Endodermal cell (in vitro differentiated cells): ENCODE results near the gene EDEM1. TPM values are rescaled to one million over a fixed set of nuclear protein-coding genes. Genes with fewer than 3 reads are reported as not detected.

Experiments used
- DNase-seq: peaks from one replicate; pipeline ENCODE4 v3.0.0-alpha.2; 2017
- H3K27ac ChIP-seq: 2 replicates; pipeline ENCODE4 v1.5.1; 2013; ENCODE audit warnings: mild to moderate bottlenecking, low read depth, low read length, moderate library complexity
- H3K27me3 ChIP-seq: 2 replicates; pipeline ENCODE4 v1.6.1; 2013; ENCODE audit warnings: mild to moderate bottlenecking, low read length, moderate library complexity; ENCODE audit not compliant: insufficient read depth, control insufficient read depth, poor library complexity, severe bottlenecking
- H3K36me3 ChIP-seq: 2 replicates; pipeline ENCODE4 v1.7.0; 2013; ENCODE audit warnings: mild to moderate bottlenecking, low read length, moderate library complexity; ENCODE audit not compliant: control insufficient read depth, insufficient read depth
- H3K4me1 ChIP-seq: one replicate; pipeline ENCODE4 v1.7.0; 2013; ENCODE audit warnings: low read length; ENCODE audit not compliant: control insufficient read depth, insufficient read depth
- H3K4me3 ChIP-seq: 2 replicates; pipeline ENCODE4 v1.5.1; 2013; ENCODE audit warnings: mild to moderate bottlenecking, low read length, moderate library complexity
- H3K9ac ChIP-seq: 2 replicates; pipeline ENCODE4 v1.6.1; 2013; ENCODE audit warnings: mild to moderate bottlenecking, low read length, moderate library complexity; ENCODE audit not compliant: poor library complexity, severe bottlenecking; ENCODE audit errors: extremely low read depth
- H3K9me3 ChIP-seq: 2 replicates; pipeline ENCODE4 v1.6.1; 2013; ENCODE audit warnings: mild to moderate bottlenecking, low read length, moderate library complexity; ENCODE audit not compliant: control insufficient read depth
- H3K27ac Mint-ChIP-seq: 2 replicates; pipeline ENCODE4 v1.8.0; 2020; ENCODE audit warnings: mixed read lengths
- H3K27me3 Mint-ChIP-seq: 2 replicates; pipeline ENCODE4 v1.8.0; 2021; ENCODE audit warnings: mild to moderate bottlenecking, mixed read lengths; ENCODE audit not compliant: insufficient read depth
- H3K36me3 Mint-ChIP-seq: 2 replicates; pipeline ENCODE4 v1.8.0; 2020; ENCODE audit warnings: low read depth, mixed read lengths
- H3K4me1 Mint-ChIP-seq: 2 replicates; pipeline ENCODE4 v1.8.0; 2020; ENCODE audit warnings: mixed read lengths
- H3K4me3 Mint-ChIP-seq: 2 replicates; pipeline ENCODE4 v1.8.0; 2020; ENCODE audit warnings: mild to moderate bottlenecking, moderate library complexity, mixed read lengths
- H3K9me3 Mint-ChIP-seq: 2 replicates; pipeline ENCODE4 v1.8.0; 2020; ENCODE audit warnings: mild to moderate bottlenecking, mixed read lengths
- CTCF ChIP-seq: fragments of 200-600 bp; sonication (generic); conservative IDR thresholded peaks from 2 replicates; pipeline ENCODE4 v1.5.0; 2021; ENCODE audit warnings: antibody characterized with exemption, mild to moderate bottlenecking
- WGBS, 2 experiments: methylation state at CpG; one replicate each; pipeline versions ENCODE4 v1.1.5 to v1.1.7; 2013; ENCODE audit warnings: missing lambda C conversion rate in 2 of 2, mixed read lengths in 1 of 2; ENCODE audit not compliant: insufficient coverage in 1 of 2, insufficient read length in 1 of 2; 5-methylcytosine and 5-hydroxymethylcytosine counted together
- total RNA-seq, 2 donors: library from RNA; stranded (reverse); fragmentation: NEBNext Ultra II Directional in 1 of 2; extraction: Animal tissue kit (Norgen Biotek cat#: 25700) in 1 of 2; gene quantifications; 2 replicates in 1 of 2; 3 replicates in 1 of 2; pipeline ENCODE4 v1.2.1, GENCODE V29; 2021

The EDEM1 gene
- total RNA-seq, 2 donors from 2014 or later, result 24.5 to 28.1 TPM

GRCh38 chr3:5149306-5149880 lies 38.1 kb upstream of the EDEM1 start:
- Mint-ChIP-seq H3K36me3 (peaks cover 41% of the 10 kb centered on the region), H3K27me3 (no peaks in the 10 kb centered on the region), H3K4me1 (no peaks in the 10 kb centered on the region), H3K27ac (no peak overlapping the region), H3K4me3 (no peak overlapping the region), H3K9me3 (peaks cover 33% of the 10 kb centered on the region)
- TF ChIP-seq CTCF, result no peak
- DNase-seq, result no peak
- 95 to 96% methylated on average over 5 to 7 of the region's 7 CpGs for WGBS, 2 experiments
- no peak overlapping the region for H3K4me3 ChIP-seq
- no peak overlapping the region for H3K9ac ChIP-seq
- no peaks in the 10 kb centered on the region for H3K27me3 ChIP-seq
- H3K4me1 ChIP-seq, result no peaks in the 10 kb centered on the region
- H3K9me3 ChIP-seq, result peaks cover 31% of the 10 kb centered on the region
- H3K27ac ChIP-seq, result no peak overlapping the region
- H3K36me3 ChIP-seq, result peaks cover 38% of the 10 kb centered on the region

DNA sequence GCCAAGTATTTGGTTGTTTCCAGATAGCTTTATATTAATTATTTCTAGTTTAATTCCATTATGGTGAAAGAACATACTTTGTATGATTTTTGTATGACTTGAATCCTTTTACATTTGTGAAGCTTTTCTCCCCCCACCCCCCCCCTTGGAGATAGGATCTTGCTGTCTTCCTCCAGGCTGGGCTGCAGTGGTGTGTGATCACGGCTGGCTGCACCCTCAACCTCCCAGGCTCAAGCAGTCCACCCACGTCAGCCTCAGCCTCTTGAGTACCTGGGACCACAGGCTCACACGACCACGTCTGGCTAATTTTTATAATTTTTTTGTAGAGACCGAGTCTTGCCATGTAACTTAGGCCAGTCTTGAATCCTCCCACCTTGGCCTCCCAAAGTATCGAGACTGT lies 35.9 kb upstream of the EDEM1 start:
- peaks cover 10% of the 10 kb centered on the region for H3K9me3 ChIP-seq
- 95 to 98% methylated on average over 3 to 6 of the region's 6 CpGs for WGBS, 2 experiments
- H3K9ac ChIP-seq, result no peak overlapping the region
- no peak for DNase-seq
- no peaks in the 10 kb centered on the region for H3K27me3 Mint-ChIP-seq
- no peaks in the 10 kb centered on the region for H3K27me3 ChIP-seq
- H3K4me3 ChIP-seq, result no peak overlapping the region
- peaks cover 20% of the 10 kb centered on the region for H3K36me3 Mint-ChIP-seq
- peaks cover 2% of the 10 kb centered on the region for H3K4me1 Mint-ChIP-seq
- H3K9me3 Mint-ChIP-seq, result peaks cover 12% of the 10 kb centered on the region
- no peaks in the 10 kb centered on the region for H3K4me1 ChIP-seq
- H3K27ac Mint-ChIP-seq, result no peak overlapping the region
- no peak overlapping the region for H3K27ac ChIP-seq
- H3K4me3 Mint-ChIP-seq, result no peak overlapping the region
- TF ChIP-seq CTCF, result no peak
- peaks cover 17% of the 10 kb centered on the region for H3K36me3 ChIP-seq

- H3K9ac ChIP-seq, result no peak overlapping the region
- no peaks in the 10 kb centered on the region for H3K9me3 ChIP-seq
- Mint-ChIP-seq H3K36me3 (peaks cover 5% of the 10 kb centered on the region), H3K4me1 (peaks cover 2% of the 10 kb centered on the region), H3K4me3 (no peak overlapping the region), H3K9me3 (no peaks in the 10 kb centered on the region), H3K27me3 (no peaks in the 10 kb centered on the region), H3K27ac (no peak overlapping the region)
- H3K4me1 ChIP-seq, result no peaks in the 10 kb centered on the region
- no peak for TF ChIP-seq CTCF
- WGBS, 2 experiments, result 83 to 88% methylated on average over 1 to 3 of the region's 4 CpGs
- no peak overlapping the region for H3K27ac ChIP-seq
- peaks cover 13% of the 10 kb centered on the region for H3K36me3 ChIP-seq
- H3K4me3 ChIP-seq, result no peak overlapping the region
- H3K27me3 ChIP-seq, result no peaks in the 10 kb centered on the region
- DNase-seq, result no peak
Observed at GRCh38 chr3:5153074-5153473, 34.4 kb upstream of the EDEM1 start.
